DOHH2 (cell line): Measurements from ENCODE around the gene TSC22D4.
A peak's percentile ranks its signal among the peaks of the same experiment; 100 is the strongest.

ENCODE experiments used
- CTCF ChIP-seq: fragments of 200-600 bp; sonication (generic); IDR thresholded peaks from one replicate; pipeline ENCODE4 v1.5.1; 2014; ENCODE audit warnings: antibody characterized with exemption, mild to moderate bottlenecking, low read depth, low read length; ENCODE audit not compliant: poor library complexity, severe bottlenecking
- EZH2phosphoT487 ChIP-seq: fragments of 200-600 bp; sonication (generic); IDR thresholded peaks from 2 replicates; pipeline ENCODE4 v1.6.1; 2017; ENCODE audit warnings: borderline replicate concordance, mild to moderate bottlenecking, antibody characterized with exemption, low read length, moderate library complexity, mixed read lengths

DNA sequence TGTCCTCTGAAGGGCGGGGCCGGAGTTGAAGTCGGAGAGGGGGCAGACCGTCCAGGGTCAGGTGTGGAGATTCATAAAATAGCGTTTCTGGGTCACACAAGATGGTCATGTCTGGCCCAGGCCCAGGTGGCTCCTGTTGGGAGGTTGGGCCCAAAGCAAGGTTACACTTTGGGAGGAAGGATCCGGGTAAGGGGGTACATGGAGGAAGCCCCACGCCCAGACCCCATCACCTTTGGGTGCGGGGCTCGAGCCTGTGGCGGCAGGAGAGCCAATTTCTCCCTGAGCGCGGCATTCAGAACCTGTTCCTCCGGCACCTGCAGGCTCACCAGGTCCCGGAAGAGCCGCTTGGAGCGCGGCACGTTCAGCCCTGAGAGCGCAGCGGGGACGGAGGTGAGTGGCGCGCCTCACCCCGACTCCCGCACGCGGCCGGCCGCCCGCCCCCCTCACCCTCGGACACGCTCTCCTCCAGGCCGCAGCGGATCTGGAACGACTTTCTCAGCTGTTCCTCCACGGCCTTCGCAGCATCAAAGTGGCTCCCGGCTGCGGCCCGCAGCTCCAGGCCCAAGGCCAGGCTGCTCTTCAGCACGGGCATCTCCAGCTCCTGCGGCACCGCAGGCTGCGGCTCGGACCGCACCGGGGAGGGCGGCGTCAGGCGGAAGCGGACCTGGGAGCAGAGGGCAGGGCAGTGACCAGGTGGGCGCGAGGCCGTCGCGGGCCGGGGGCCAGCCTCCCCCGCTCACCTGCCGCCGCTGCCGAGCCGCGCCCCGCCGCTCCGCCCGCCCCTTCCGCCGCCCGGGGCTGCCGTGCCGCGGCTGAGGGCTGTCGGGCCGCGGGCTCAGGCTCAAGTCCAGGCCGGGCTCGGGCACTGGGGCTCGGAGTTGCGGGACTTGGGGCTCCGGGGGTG lies 43.4 kb downstream of the TSC22D4 start:
- TF ChIP-seq CTCF (peak; percentile 11), EZH2phosphoT487 (no peak)
